ENCODE results near the gene TMC1. TPM values are rescaled to one million over a fixed set of nuclear protein-coding genes. Genes with fewer than 3 reads are reported as not detected.
A peak's percentile ranks its signal among the peaks of the same experiment; 100 is the strongest.

TMC1 gene
- total and polyA plus RNA-seq, 2 of the 13 experiments (the other 11 are each of a cell fraction or from before 2014, with no cell fraction given), result 0.02 to 0.03 TPM

DNA sequence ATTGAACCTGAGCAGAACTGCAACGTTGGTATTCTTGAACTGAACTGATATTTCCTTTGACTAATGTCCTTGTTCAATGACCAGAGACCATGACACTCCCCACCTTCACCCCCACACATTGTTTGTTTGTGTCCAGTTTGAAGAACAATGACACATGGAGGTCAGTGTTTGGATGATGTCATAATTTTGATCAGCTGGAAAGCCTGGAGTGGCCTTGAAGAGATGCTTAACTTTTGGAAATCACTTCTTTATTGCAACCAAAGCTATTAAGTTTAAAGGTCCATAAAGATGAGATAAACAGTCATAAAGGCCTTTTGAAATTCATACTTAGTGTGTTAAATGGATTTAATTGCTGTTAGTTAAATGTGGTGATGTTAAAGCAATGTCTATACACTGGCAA lies 92.7 kb downstream of the TMC1 start:
- Histone ChIP-seq H4K20me1 (ENCODE audit: insufficient read depth, low read length) (no peaks in the 10 kb centered on the region), H3K79me2 (ENCODE audit: insufficient read depth, low read length) (no peaks in the 10 kb centered on the region), H2AFZ (ENCODE audit: low read length) (no peak overlapping the region), H3K9me3 (ENCODE audit: low read length) (no peaks in the 10 kb centered on the region), H3K4me3 (replicated peaks in 1 of 3; ENCODE audit: insufficient read depth in 1 of 3, low read depth in 2 of 3, low read length in 3 of 3) (no peak overlapping the region), H3K27me3 (ENCODE audit: control insufficient read depth in 1 of 2, insufficient read depth in 2 of 2, low read length in 2 of 2) (no peaks in the 10 kb centered on the region; a peak in 1 of 5 replicates), H3K4me2 (ENCODE audit: low read depth, low read length) (no peak overlapping the region), H3K9ac (ENCODE audit: insufficient read depth, low read depth, low read length) (no peak overlapping the region), H3K36me3 (replicated peaks in 1 of 2; ENCODE audit: control insufficient read depth in 1 of 2, insufficient read depth in 2 of 2, low read length in 2 of 2) (no peaks in the 10 kb centered on the region), H3K4me1 (ENCODE audit: insufficient read depth, low read length) (no peaks in the 10 kb centered on the region), H3K27ac (ENCODE audit: extremely low read length, insufficient read depth, low read length) (no peak overlapping the region)
- in situ Hi-C loops (cut with HindIII; ENCODE audit: extremely low pct_ligation_motif_present, low pct_unique_long_range_greater_than_20kb) (no loop called here), intact Hi-C loops (cut with micrococcal nuclease; ENCODE audit: unreplicated experiment) (no loop called here)
- no peak for FAIRE-seq
- DNase-seq (ENCODE audit: low spot score), result no peak
- peak; percentile 91 for TF ChIP-seq ATF7 (IDR thresholded peaks at IDR 0.05)
- TF ChIP-seq ATF7 (CRISPR knock-in tag; IDR thresholded peaks at IDR 0.05), result no peak
- peak; percentile 43; the same call in 1 of the 2 replicates for TF ChIP-seq CREB1 (IDR thresholded peaks at IDR 0.05)
- no peak for TF ChIP-seq CREB1 (CRISPR knock-in tag; IDR thresholded peaks at IDR 0.05)
- no peak for TF ChIP-seq TOPORS (CRISPR knock-in tag; IDR thresholded peaks at IDR 0.05)
- no peak for TF ChIP-seq U2AF2 (IDR thresholded peaks at IDR 0.05; ENCODE audit: low read depth, low read length)
- ATAC-seq, result no peak
- BruUV-seq (replicated peaks), result no TSS peak
- ChIA-PET CTCF (ENCODE audit: low intra/inter-chr PET ratio, low total read pairs) (no interaction called here), POLR2A (no interaction called here)
- WGBS (ENCODE audit: low lambda C conversion rate), result 0% methylated on average over 1 of the region's 1 CpG

DNA sequence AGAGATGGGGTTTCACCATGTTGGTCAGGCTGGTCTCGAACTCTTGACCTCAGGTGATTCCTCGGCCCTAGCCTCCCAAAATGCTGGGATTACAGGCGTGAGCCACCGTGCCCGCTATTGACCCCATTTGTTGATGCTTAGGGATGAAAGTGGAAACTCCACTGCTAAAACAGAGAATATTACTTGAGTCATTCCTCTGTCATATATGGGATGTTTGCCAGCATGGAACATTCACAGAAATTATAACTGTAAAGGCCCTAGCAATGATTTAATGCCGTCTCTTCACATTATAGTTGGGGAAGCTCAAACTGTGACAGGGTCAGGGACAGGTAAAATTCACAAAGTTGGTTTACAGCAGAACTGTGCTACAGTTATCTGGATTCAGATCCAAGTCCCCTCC lies 94.5 kb downstream of the TMC1 start:
- CTCF ChIA-PET (ENCODE audit: low intra/inter-chr PET ratio, low total read pairs), result no interaction called here
- Histone ChIP-seq H3K79me2 (ENCODE audit: insufficient read depth, low read length) (no peaks in the 10 kb centered on the region), H2AFZ (ENCODE audit: low read length) (no peak overlapping the region), H3K27ac (ENCODE audit: extremely low read length, insufficient read depth, low read length) (no peak overlapping the region), H3K9me3 (ENCODE audit: low read length) (no peaks in the 10 kb centered on the region), H3K36me3 (replicated peaks in 1 of 2; ENCODE audit: control insufficient read depth in 1 of 2, insufficient read depth in 2 of 2, low read length in 2 of 2) (no peaks in the 10 kb centered on the region), H3K27me3 (ENCODE audit: control insufficient read depth in 1 of 2, insufficient read depth in 2 of 2, low read length in 2 of 2) (no peaks in the 10 kb centered on the region; a peak in 1 of 5 replicates), H3K4me2 (ENCODE audit: low read depth, low read length) (no peak overlapping the region), H4K20me1 (ENCODE audit: insufficient read depth, low read length) (no peaks in the 10 kb centered on the region), H3K9ac (ENCODE audit: insufficient read depth, low read depth, low read length) (no peak overlapping the region), H3K4me1 (ENCODE audit: insufficient read depth, low read length) (no peaks in the 10 kb centered on the region), H3K4me3 (replicated peaks in 1 of 3; ENCODE audit: insufficient read depth in 1 of 3, low read depth in 2 of 3, low read length in 3 of 3) (no peak overlapping the region)
- TF ChIP-seq, protein P1, sequence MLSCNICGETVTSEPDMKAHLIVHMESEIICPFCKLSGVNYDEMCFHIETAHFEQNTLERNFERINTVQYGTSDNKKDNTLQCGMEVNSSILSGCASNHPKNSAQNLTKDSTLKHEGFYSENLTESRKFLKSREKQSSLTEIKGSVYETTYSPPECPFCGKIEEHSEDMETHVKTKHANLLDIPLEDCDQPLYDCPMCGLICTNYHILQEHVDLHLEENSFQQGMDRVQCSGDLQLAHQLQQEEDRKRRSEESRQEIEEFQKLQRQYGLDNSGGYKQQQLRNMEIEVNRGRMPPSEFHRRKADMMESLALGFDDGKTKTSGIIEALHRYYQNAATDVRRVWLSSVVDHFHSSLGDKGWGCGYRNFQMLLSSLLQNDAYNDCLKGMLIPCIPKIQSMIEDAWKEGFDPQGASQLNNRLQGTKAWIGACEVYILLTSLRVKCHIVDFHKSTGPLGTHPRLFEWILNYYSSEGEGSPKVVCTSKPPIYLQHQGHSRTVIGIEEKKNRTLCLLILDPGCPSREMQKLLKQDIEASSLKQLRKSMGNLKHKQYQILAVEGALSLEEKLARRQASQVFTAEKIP (CRISPR knock-in tag; IDR thresholded peaks at IDR 0.05; ENCODE audit: borderline replicate concordance), result no peak
- TF ChIP-seq EP300 (IDR thresholded peaks at IDR 0.05; ENCODE audit: low read depth in 2 of 2, low read length in 2 of 2), result no peak
- TF ChIP-seq EP300 (CRISPR knock-in tag; IDR thresholded peaks at IDR 0.05; ENCODE audit: borderline replicate concordance), result no peak
- TF ChIP-seq FOXO1 (CRISPR knock-in tag; IDR thresholded peaks at IDR 0.05), result no peak
- TF ChIP-seq ZNF772 (CRISPR knock-in tag; IDR thresholded peaks at IDR 0.05), result no peak
- no peak for TF ChIP-seq ZNF234 (CRISPR knock-in tag; conservative IDR thresholded peaks at IDR 0.05)
- no peak for TF ChIP-seq ZNF383 (CRISPR knock-in tag; IDR thresholded peaks at IDR 0.05; ENCODE audit: borderline replicate concordance)
- TF ChIP-seq ZNF235 (CRISPR knock-in tag; IDR thresholded peaks at IDR 0.05; ENCODE audit: borderline replicate concordance), result no peak
- TF ChIP-seq ZNF3 (CRISPR knock-in tag; IDR thresholded peaks at IDR 0.05), result no peak
- in situ Hi-C loops (cut with HindIII; ENCODE audit: extremely low pct_ligation_motif_present, low pct_unique_long_range_greater_than_20kb), result no loop called here
- DNase-seq (ENCODE audit: low spot score) (no peak), FAIRE-seq (no peak), ATAC-seq (no peak)
- WGBS (ENCODE audit: low lambda C conversion rate), result 4% methylated on average over 5 of the region's 6 CpGs
- intact Hi-C loops (cut with micrococcal nuclease; ENCODE audit: unreplicated experiment), result no loop called here
- POLR2A ChIA-PET, result no interaction called here
- no TSS peak for BruUV-seq (replicated peaks)

Data from HepG2 (cell line).